Neuronal stem cell (in vitro differentiated cells): ENCODE measurements around the gene RNMT.

Experiments
- DNase-seq: peaks from one replicate; pipeline ENCODE4 v3.0.0-alpha.2; 2013; ENCODE audit warnings: low spot score
- H2AFZ ChIP-seq: one replicate; pipeline ENCODE4 v1.6.1; 2013; ENCODE audit warnings: mild to moderate bottlenecking, low read length, inconsistent platforms
- H2AK5ac ChIP-seq: 2 replicates; pipeline ENCODE4 v1.6.1; 2013; ENCODE audit warnings: low read depth, mild to moderate bottlenecking, inconsistent platforms, low read length, moderate library complexity, mixed read lengths
- H2BK120ac ChIP-seq: 2 replicates; pipeline ENCODE4 v1.6.1; 2013; ENCODE audit warnings: low read depth, mild to moderate bottlenecking, inconsistent platforms, low read length, moderate library complexity, mixed read lengths
- H2BK12ac ChIP-seq: one replicate; pipeline ENCODE4 v1.6.1; 2013; ENCODE audit warnings: low read length, inconsistent platforms
- H2BK15ac ChIP-seq: 2 replicates; pipeline ENCODE4 v1.6.1; 2013; ENCODE audit warnings: mild to moderate bottlenecking, low read length, inconsistent platforms, mixed read lengths
- H2BK5ac ChIP-seq: one replicate; pipeline ENCODE4 v1.6.1; 2013; ENCODE audit warnings: inconsistent platforms, mild to moderate bottlenecking, low read length, moderate library complexity
- H3K14ac ChIP-seq: one replicate; pipeline ENCODE4 v1.6.1; 2013; ENCODE audit warnings: low read length, inconsistent platforms
- H3K18ac ChIP-seq: 2 replicates; pipeline ENCODE4 v1.6.1; 2013; ENCODE audit warnings: low read length, inconsistent platforms
- H3K23ac ChIP-seq: 2 replicates; pipeline ENCODE4 v1.6.1; 2013; ENCODE audit warnings: low read depth, mild to moderate bottlenecking, mixed read lengths, low read length, inconsistent platforms; ENCODE audit not compliant: poor library complexity
- H3K27ac ChIP-seq: replicated peaks from 3 replicates; pipeline ENCODE4 v1.5.1; 2013; ENCODE audit warnings: low read length, inconsistent platforms
- H3K27me3 ChIP-seq, 3 experiments: 2 replicates each; pipeline ENCODE4 v1.6.1; 2013; ENCODE audit warnings: low read length in 3 of 3, mild to moderate bottlenecking in 2 of 3, inconsistent platforms in 1 of 3, low read depth in 1 of 3, mixed read lengths in 1 of 3, moderate library complexity in 1 of 3; ENCODE audit not compliant: control insufficient read depth in 3 of 3, insufficient read depth in 3 of 3
- H3K36me3 ChIP-seq, 2 donors: replicated peaks in 1 of 2; 2 replicates each; pipeline ENCODE4 v1.6.1; 2013; ENCODE audit warnings: low read length in 2 of 2; ENCODE audit not compliant: control insufficient read depth in 2 of 2, insufficient read depth in 2 of 2
- H3K4ac ChIP-seq: 2 replicates; pipeline ENCODE4 v1.6.1; 2013; ENCODE audit warnings: inconsistent platforms, mild to moderate bottlenecking, low read length, moderate library complexity
- H3K4me1 ChIP-seq, 2 donors: 1 replicate in 1 of 2; 2 replicates in 1 of 2; pipeline ENCODE4 v1.6.1; 2013; ENCODE audit warnings: low read length in 2 of 2, low read depth in 1 of 2; ENCODE audit not compliant: control insufficient read depth in 2 of 2, insufficient read depth in 1 of 2
- H3K4me2 ChIP-seq: one replicate; pipeline ENCODE4 v1.6.1; 2013; ENCODE audit warnings: mild to moderate bottlenecking, low read length, inconsistent platforms; ENCODE audit not compliant: insufficient read depth, poor library complexity, severe bottlenecking
- H3K4me3 ChIP-seq, 2 donors: 2 replicates each; pipeline ENCODE4 v1.5.1; 2013; ENCODE audit warnings: low read length in 2 of 2, mild to moderate bottlenecking in 2 of 2, inconsistent platforms in 1 of 2, moderate library complexity in 1 of 2
- H3K79me1 ChIP-seq: one replicate; pipeline ENCODE4 v1.6.1; 2013; ENCODE audit warnings: low read depth, mild to moderate bottlenecking, inconsistent platforms, low read length, moderate library complexity
- H3K9ac ChIP-seq: one replicate; pipeline ENCODE4 v1.6.1; 2013; ENCODE audit warnings: mild to moderate bottlenecking, low read depth, low read length, inconsistent platforms; ENCODE audit not compliant: poor library complexity
- H3K9me3 ChIP-seq, 2 donors: replicated peaks in 1 of 2; 2 replicates each; pipeline versions ENCODE3 to v1.6.1; 2013; ENCODE audit warnings: low read length in 2 of 2, mild to moderate bottlenecking in 2 of 2, inconsistent platforms in 1 of 2, low read depth in 1 of 2, mixed read lengths in 1 of 2, moderate library complexity in 1 of 2; ENCODE audit not compliant: control insufficient read depth in 2 of 2, insufficient read depth in 1 of 2
- H4K8ac ChIP-seq: one replicate; pipeline ENCODE4 v1.6.1; 2013; ENCODE audit warnings: low read depth, mild to moderate bottlenecking, inconsistent platforms, low read length, moderate library complexity
- H4K91ac ChIP-seq: one replicate; pipeline ENCODE4 v1.6.1; 2013; ENCODE audit warnings: low read length, low read depth, mild to moderate bottlenecking, inconsistent platforms; ENCODE audit not compliant: poor library complexity
- WGBS, 2 donors: extraction: QIAGEN DNeasy Blood & Tissue Kit; methylation state at CpG; one replicate each; pipeline ENCODE4 v1.1.7; 2013; ENCODE audit warnings: missing lambda C conversion rate in 2 of 2, mixed read lengths in 1 of 2; ENCODE audit not compliant: insufficient read length in 2 of 2, insufficient replicate concordance in 1 of 2; ENCODE audit errors: extremely low coverage in 2 of 2; 5-methylcytosine and 5-hydroxymethylcytosine counted together

The RNMT gene

DNA sequence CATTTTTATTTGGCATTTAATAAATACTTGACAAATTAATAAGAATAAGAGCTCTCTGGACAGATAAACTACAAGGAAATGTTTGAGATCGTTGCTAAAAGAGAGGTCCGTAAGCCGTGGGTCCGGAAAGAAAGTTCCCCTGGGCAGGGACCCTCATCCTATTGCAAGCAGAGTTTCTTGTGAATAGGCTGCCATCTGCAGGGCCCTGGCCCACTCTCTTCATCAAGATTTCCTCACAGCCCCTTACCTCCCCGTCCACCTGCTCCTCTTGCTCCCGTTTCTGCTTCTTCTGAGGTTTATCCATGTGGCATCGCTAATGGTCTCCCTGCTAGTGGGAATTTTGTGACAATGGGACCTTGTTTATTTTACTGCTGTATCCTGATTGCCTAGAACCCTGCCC lies 67.3 kb downstream of the RNMT start:
- no peak overlapping the region for H2BK120ac ChIP-seq
- H3K4me1 ChIP-seq, result peaks cover 2 to 6% of the 10 kb centered on the region in 2 donors
- H3K23ac ChIP-seq, result no peak overlapping the region
- no peak overlapping the region for H2AFZ ChIP-seq
- H4K8ac ChIP-seq, result no peak overlapping the region
- H3K36me3 ChIP-seq, result no peaks in the 10 kb centered on the region
- no peak overlapping the region for H3K4ac ChIP-seq
- no peak overlapping the region for H3K18ac ChIP-seq
- no peak overlapping the region for H3K9ac ChIP-seq
- H3K14ac ChIP-seq, result no peak overlapping the region
- no peak overlapping the region for H2BK5ac ChIP-seq
- no peaks in the 10 kb centered on the region for H3K79me1 ChIP-seq
- peaks cover 0 to 3% (median 0%) of the 10 kb centered on the region in 3 experiments for H3K27me3 ChIP-seq
- H3K4me2 ChIP-seq, result no peak overlapping the region
- no CpG with 5 or more reads among the region's 7 CpGs for WGBS, 2 donors
- H3K9me3 ChIP-seq, result no peaks in the 10 kb centered on the region
- no peak overlapping the region for H3K27ac ChIP-seq
- H3K4me3 ChIP-seq, result no peak overlapping the region
- no peak for DNase-seq
- no peak overlapping the region for H2BK12ac ChIP-seq
- no peak overlapping the region for H2BK15ac ChIP-seq
- H2AK5ac ChIP-seq, result no peak overlapping the region
- H4K91ac ChIP-seq, result no peak overlapping the region

- H2BK120ac ChIP-seq, result no peak overlapping the region
- no peak overlapping the region for H2AFZ ChIP-seq
- peaks cover 0 to 28% (median 0%) of the 10 kb centered on the region in 3 experiments for H3K27me3 ChIP-seq
- H3K36me3 ChIP-seq, result no peaks in the 10 kb centered on the region
- no peak overlapping the region for H3K27ac ChIP-seq
- H2BK15ac ChIP-seq, result no peak overlapping the region
- no peak overlapping the region for H2AK5ac ChIP-seq
- H3K9me3 ChIP-seq, result no peaks in the 10 kb centered on the region
- H3K23ac ChIP-seq, result peak overlapping the region; percentile 39
- no peaks in the 10 kb centered on the region for H3K79me1 ChIP-seq
- H3K4ac ChIP-seq, result no peak overlapping the region
- H4K91ac ChIP-seq, result no peak overlapping the region
- no peak for DNase-seq
- no peak overlapping the region for H4K8ac ChIP-seq
- H3K4me3 ChIP-seq, result no peak overlapping the region
- no CpG with 5 or more reads among the region's 14 CpGs for WGBS, 2 donors
- H3K18ac ChIP-seq, result peak overlapping the region; percentile 36
- H3K14ac ChIP-seq, result no peak overlapping the region
- peaks cover 0 to 6% of the 10 kb centered on the region in 2 donors for H3K4me1 ChIP-seq
- H2BK12ac ChIP-seq, result no peak overlapping the region
- no peak overlapping the region for H3K4me2 ChIP-seq
- H2BK5ac ChIP-seq, result no peak overlapping the region
- H3K9ac ChIP-seq, result no peak overlapping the region
Measured at GRCh38 chr18:13796515-13796914, 70.0 kb downstream of the RNMT start.

DNA sequence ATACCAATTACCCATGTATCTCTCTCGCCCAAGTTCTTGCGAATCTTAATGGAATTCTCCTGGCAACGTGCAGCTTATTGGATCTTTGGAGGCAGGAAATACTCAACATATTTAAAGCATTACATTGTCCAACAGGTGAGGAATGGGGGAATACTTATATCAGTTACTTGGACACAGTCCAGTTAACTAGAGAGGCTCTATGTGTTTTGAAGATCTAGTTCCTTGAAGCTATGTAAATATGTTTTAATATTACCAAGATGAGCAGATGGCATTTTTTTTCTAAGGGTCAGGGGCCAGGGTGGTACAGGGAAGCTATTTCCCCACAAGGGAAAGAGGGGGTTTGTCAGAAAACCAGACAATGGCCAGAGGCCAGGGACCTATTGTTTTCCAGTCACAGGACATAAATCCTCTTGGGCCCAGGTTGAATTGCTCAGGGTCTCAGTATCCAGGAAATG lies 70.7 kb downstream of the RNMT start:
- Histone ChIP-seq H2BK120ac (no peak overlapping the region), H3K23ac (no peak overlapping the region), H3K9ac (no peak overlapping the region), H4K8ac (no peak overlapping the region), H3K36me3 (no peaks in the 10 kb centered on the region), H3K14ac (no peak overlapping the region), H3K4me3 (no peak overlapping the region), H2BK5ac (no peak overlapping the region), H3K4me2 (no peak overlapping the region), H3K4me1 (peaks cover 0 to 6% of the 10 kb centered on the region in 2 donors), H3K9me3 (no peaks in the 10 kb centered on the region), H3K27me3 (peaks cover 0 to 32% (median 0%) of the 10 kb centered on the region in 3 experiments), H2BK12ac (no peak overlapping the region), H2BK15ac (no peak overlapping the region), H3K79me1 (no peaks in the 10 kb centered on the region), H2AK5ac (no peak overlapping the region), H3K4ac (no peak overlapping the region), H2AFZ (no peak overlapping the region), H4K91ac (no peak overlapping the region), H3K27ac (no peak overlapping the region), H3K18ac (no peak overlapping the region)
- DNase-seq, result no peak
- no CpG with 5 or more reads among the region's 3 CpGs for WGBS, 2 donors

- Histone ChIP-seq H3K4me1 (peaks cover 3 to 6% of the 10 kb centered on the region in 2 donors), H2BK5ac (no peak overlapping the region), H3K27me3 (peaks cover 0 to 41% (median 0%) of the 10 kb centered on the region in 3 experiments), H2BK15ac (peak overlapping the region; percentile 28), H3K23ac (no peak overlapping the region), H2BK12ac (no peak overlapping the region), H2BK120ac (no peak overlapping the region), H3K79me1 (no peaks in the 10 kb centered on the region), H3K9me3 (no peaks in the 10 kb centered on the region), H3K14ac (no peak overlapping the region), H2AK5ac (no peak overlapping the region), H3K36me3 (no peaks in the 10 kb centered on the region), H3K4me3 (peak overlapping the region in 1 of 2 donors; percentile 63), H3K4me2 (no peak overlapping the region), H3K27ac (no peak overlapping the region), H3K18ac (no peak overlapping the region), H4K8ac (no peak overlapping the region), H3K9ac (no peak overlapping the region), H4K91ac (no peak overlapping the region), H3K4ac (no peak overlapping the region), H2AFZ (no peak overlapping the region)
- no peak for DNase-seq
- no CpG with 5 or more reads among the region's 11 CpGs for WGBS, 2 donors
Measured at GRCh38 chr18:13799396-13799795, 72.9 kb downstream of the RNMT start.
